Cardiac ventricle fibroblast (primary cell): ENCODE results near the gene ADGRG7. TPM values are rescaled to one million over a fixed set of nuclear protein-coding genes. Genes with fewer than 3 reads are reported as not detected.

ENCODE experiments used
- total RNA-seq: library from RNA; depleted of rRNA; stranded (reverse); fragments of >200 nt; gene quantifications from 2 replicates; pipeline ENCODE4 v1.2.3, GENCODE V29; 2015

The ADGRG7 gene
- total RNA-seq = not detected in 2 replicates

GRCh38 chr3:100609305-100609704, at the start of gene ADGRG7:
ADGRG7 (plus strand) TSS chr3:100609601; CDS start chr3:100609857, 256 bp downstream.

GRCh38 chr3:100708989-100709841, 99.8 kb downstream of the ADGRG7 start, which contains the start of gene TFG:
TFG (plus strand) TSS chr3:100709494; CDS start chr3:100713686, 4,192 bp downstream.

Other genes with a start within 250 kb of the ADGRG7 start
- gene TOMM70, start 208.5 kb upstream of the ADGRG7 start, total RNA-seq = 40.9 and 51.2 TPM in 2 replicates
- 2.6 and 5.8 TPM in 2 replicates for gene LNP1, start 208.1 kb upstream of the ADGRG7 start, total RNA-seq
- gene TMEM45A, start 117.0 kb upstream of the ADGRG7 start, total RNA-seq = 103 TPM in 2 replicates
- gene TFG, start 99.9 kb downstream of the ADGRG7 start, total RNA-seq = 81.4 and 106 TPM in 2 replicates